Keratinocyte (primary cell): ENCODE results near the gene ZBTB17. TPM values are rescaled to one million over a fixed set of nuclear protein-coding genes. Genes with fewer than 3 reads are reported as not detected.

Source experiments
- DNase-seq: peaks from one replicate; pipeline ENCODE4 v3.0.0-alpha.2; 2011; ENCODE audit warnings: low read depth, missing footprints, low spot score
- FAIRE-seq: peaks from 2 replicates; lab custom pipeline; 2011; peaks lifted over from hg19 to GRCh38; lab: Jason Lieb, UNC
- H2AFZ ChIP-seq: 2 replicates; pipeline ENCODE4 v1.6.0; 2012; ENCODE audit warnings: low read length, control low read depth, inconsistent platforms; ENCODE audit not compliant: control insufficient read depth
- H3K27ac ChIP-seq: 2 replicates; pipeline ENCODE4 v1.5.1; 2011; ENCODE audit warnings: low read length; ENCODE audit not compliant: control insufficient read depth, insufficient read depth
- H3K27me3 ChIP-seq: 3 replicates; pipeline ENCODE4 v1.6.0; 2011; ENCODE audit warnings: low read length; ENCODE audit not compliant: control insufficient read depth, insufficient read depth; ENCODE audit errors: extremely low read depth
- H3K36me3 ChIP-seq, 2 experiments: 2 replicates in 1 of 2; 3 replicates in 1 of 2; pipeline ENCODE4 v1.5.1; 2011; ENCODE audit warnings: low read length in 2 of 2, mild to moderate bottlenecking in 1 of 2; ENCODE audit not compliant: control insufficient read depth in 2 of 2, insufficient read depth in 2 of 2; ENCODE audit errors: extremely low read depth in 1 of 2
- H3K4me1 ChIP-seq: 3 replicates; pipeline ENCODE4 v1.5.1; 2011; ENCODE audit warnings: low read length; ENCODE audit not compliant: control insufficient read depth, insufficient read depth; ENCODE audit errors: extremely low read depth
- H3K4me2 ChIP-seq: 3 replicates; pipeline ENCODE4 v1.6.0; 2011; ENCODE audit warnings: low read depth, low read length; ENCODE audit not compliant: control insufficient read depth, insufficient read depth; ENCODE audit errors: extremely low read depth
- H3K4me3 ChIP-seq, 3 experiments: fragments of 200-600 bp in 1 of 3; sonication (generic) in 1 of 3; 2 replicates in 2 of 3; 3 replicates in 1 of 3; pipeline ENCODE4 v1.5.1; 2011 to 2016; ENCODE audit warnings: low read length in 3 of 3, mild to moderate bottlenecking in 3 of 3, control low read depth in 2 of 3, inconsistent platforms in 1 of 3, low read depth in 1 of 3, mixed read lengths in 1 of 3, mixed run types in 1 of 3, moderate library complexity in 1 of 3; ENCODE audit not compliant: control insufficient read depth in 2 of 3, insufficient read depth in 2 of 3; ENCODE audit errors: extremely low read depth in 1 of 3
- H3K79me2 ChIP-seq: 2 replicates; pipeline ENCODE4 v1.6.0; 2012; ENCODE audit warnings: low read length; ENCODE audit not compliant: control insufficient read depth, insufficient read depth
- H3K9ac ChIP-seq: 3 replicates; pipeline ENCODE4 v1.6.0; 2011; ENCODE audit warnings: low read length; ENCODE audit not compliant: control insufficient read depth, insufficient read depth; ENCODE audit errors: extremely low read depth
- H3K9me1 ChIP-seq: 3 replicates; pipeline ENCODE4 v1.6.0; 2011; ENCODE audit warnings: low read length; ENCODE audit not compliant: control insufficient read depth, insufficient read depth; ENCODE audit errors: extremely low read depth
- H3K9me3 ChIP-seq: 2 replicates; pipeline ENCODE4 v1.5.1; 2012; ENCODE audit warnings: low read depth, low read length; ENCODE audit not compliant: control insufficient read depth
- H4K20me1 ChIP-seq: 3 replicates; pipeline ENCODE4 v1.6.0; 2011; ENCODE audit warnings: low read length; ENCODE audit not compliant: control insufficient read depth, insufficient read depth; ENCODE audit errors: extremely low read depth
- EZH2 ChIP-seq: IDR thresholded peaks from one replicate; pipeline ENCODE4 v1.6.1; 2012; ENCODE audit warnings: inconsistent platforms, mild to moderate bottlenecking, low read length, moderate library complexity
- dilution Hi-C: fragments of 300-500 bp; cut with MboI; formaldehyde crosslinking; loops from one replicate; pipeline ENCODE4 v1.7.0; 2020; ENCODE audit warnings: low sequenced_read_pairs; ENCODE audit not compliant: extremely low pct_ligation_motif_present
- polyA plus RNA-seq, 5 experiments: library from polyadenylated mRNA; depleted of rRNA in 3 of 5; stranded (reverse) in 3 of 5; stranded (forward) in 1 of 5; unstranded in 1 of 5; fragments of >200 nt; gene quantifications; 1 replicate in 1 of 5; 2 replicates in 3 of 5; 3 replicates in 1 of 5; pipeline versions ENCODE4 v1.2.1 to v1.2.3, GENCODE V29; 2011 to 2012; ENCODE audit warnings: missing spikeins in 2 of 5, low read depth in 1 of 5, low replicate concordance in 1 of 5
- TF ChIP-seq, protein P1 (sequence below), 3 experiments: IDR thresholded peaks in 1 of 3; conservative IDR thresholded peaks in 1 of 3; optimal IDR thresholded peaks in 1 of 3; 2 replicates in 2 of 3; 3 replicates in 1 of 3; pipeline versions ENCODE3 to v1.5.1; 2011; ENCODE audit warnings: low read length in 3 of 3, mild to moderate bottlenecking in 3 of 3, moderate library complexity in 2 of 3, control low read depth in 1 of 3, inconsistent platforms in 1 of 3; ENCODE audit not compliant: insufficient read depth in 2 of 3; ENCODE audit errors: extremely low read depth in 1 of 3

The ZBTB17 gene
- polyA plus RNA-seq, 1 donor (not counting 4 experiments of a cell fraction or from before 2014, with no cell fraction given): 18.4 TPM

DNA sequence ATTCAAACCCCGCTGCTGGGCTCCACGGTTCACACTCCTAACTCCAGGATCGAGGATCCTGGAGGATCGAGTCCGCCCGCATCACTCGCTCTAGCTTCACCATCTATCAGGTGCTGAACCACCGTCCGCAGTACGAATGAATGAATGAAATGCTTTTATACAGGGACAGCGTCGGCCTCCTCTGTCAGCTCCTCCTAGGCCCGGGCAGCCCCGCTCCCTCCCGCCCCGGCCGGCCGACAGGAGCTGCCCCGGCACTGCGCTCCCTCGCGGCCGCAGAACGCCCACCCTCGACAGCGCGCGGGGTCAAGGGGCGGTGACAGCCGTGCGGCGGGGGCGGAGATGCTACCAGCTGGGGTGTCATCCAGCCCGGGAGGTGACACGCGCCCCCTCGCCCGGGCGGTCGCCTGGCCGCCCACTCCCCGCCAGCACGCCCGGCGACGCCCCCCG, 520 bp downstream of the ZBTB17 start:
- Histone ChIP-seq H3K79me2 (peaks cover 37% of the 10 kb centered on the region), H3K4me2 (peak overlapping the region; percentile 99), H4K20me1 (no peaks in the 10 kb centered on the region), H3K36me3 (peaks cover 7 to 11% of the 10 kb centered on the region in 2 experiments), H3K4me1 (peaks cover 9% of the 10 kb centered on the region), H3K4me3 (peak overlapping the region; percentile 75 to 91 (median 81)), H3K27me3 (no peaks in the 10 kb centered on the region), H3K9me3 (no peaks in the 10 kb centered on the region), H3K9me1 (no peaks in the 10 kb centered on the region), H3K27ac (peak overlapping the region; percentile 74), H2AFZ (no peak overlapping the region), H3K9ac (peak overlapping the region; percentile 79)
- DNase-seq (no peak), FAIRE-seq (no peak)
- dilution Hi-C loops: no loop called here
- TF ChIP-seq, protein P1, sequence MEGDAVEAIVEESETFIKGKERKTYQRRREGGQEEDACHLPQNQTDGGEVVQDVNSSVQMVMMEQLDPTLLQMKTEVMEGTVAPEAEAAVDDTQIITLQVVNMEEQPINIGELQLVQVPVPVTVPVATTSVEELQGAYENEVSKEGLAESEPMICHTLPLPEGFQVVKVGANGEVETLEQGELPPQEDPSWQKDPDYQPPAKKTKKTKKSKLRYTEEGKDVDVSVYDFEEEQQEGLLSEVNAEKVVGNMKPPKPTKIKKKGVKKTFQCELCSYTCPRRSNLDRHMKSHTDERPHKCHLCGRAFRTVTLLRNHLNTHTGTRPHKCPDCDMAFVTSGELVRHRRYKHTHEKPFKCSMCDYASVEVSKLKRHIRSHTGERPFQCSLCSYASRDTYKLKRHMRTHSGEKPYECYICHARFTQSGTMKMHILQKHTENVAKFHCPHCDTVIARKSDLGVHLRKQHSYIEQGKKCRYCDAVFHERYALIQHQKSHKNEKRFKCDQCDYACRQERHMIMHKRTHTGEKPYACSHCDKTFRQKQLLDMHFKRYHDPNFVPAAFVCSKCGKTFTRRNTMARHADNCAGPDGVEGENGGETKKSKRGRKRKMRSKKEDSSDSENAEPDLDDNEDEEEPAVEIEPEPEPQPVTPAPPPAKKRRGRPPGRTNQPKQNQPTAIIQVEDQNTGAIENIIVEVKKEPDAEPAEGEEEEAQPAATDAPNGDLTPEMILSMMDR (optimal IDR thresholded peaks at IDR 0.05 in 1 of 3, IDR thresholded peaks at IDR 0.05 in 1 of 3, conservative IDR thresholded peaks at IDR 0.05 in 1 of 3; ENCODE audit: extremely low read depth in 1 of 3, insufficient read depth in 2 of 3, low read length in 3 of 3): peak in 1 of 3 experiments; percentile 56
- no peak for TF ChIP-seq EZH2

DNA sequence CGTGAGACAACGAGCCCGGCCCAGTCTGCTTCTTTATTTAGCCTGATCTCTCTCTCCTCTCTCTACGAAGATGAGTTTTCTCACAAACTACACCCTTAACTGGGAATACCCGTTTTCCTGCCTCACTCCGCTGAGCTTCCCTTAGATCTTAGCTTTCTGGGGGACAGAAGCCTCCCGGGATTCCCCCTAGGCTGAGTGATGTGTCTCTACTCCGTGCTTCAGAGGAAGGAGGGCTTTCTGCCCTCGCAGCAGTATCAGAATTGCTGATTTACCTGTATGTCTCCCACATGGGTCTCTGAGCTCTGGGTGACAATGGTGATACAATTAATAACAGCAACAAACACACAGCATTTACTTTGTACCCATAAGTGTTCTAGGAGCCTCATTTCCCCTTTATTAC, 1.0 kb downstream of the ZBTB17 start:
- no peaks in the 10 kb centered on the region for H3K27me3 ChIP-seq
- H3K27ac ChIP-seq: peak overlapping the region; percentile 74
- no peaks in the 10 kb centered on the region for H4K20me1 ChIP-seq
- H3K4me1 ChIP-seq: peaks cover 9% of the 10 kb centered on the region
- dilution Hi-C loops: no loop called here
- peaks cover 7 to 12% of the 10 kb centered on the region in 2 experiments for H3K36me3 ChIP-seq
- no peak for TF ChIP-seq EZH2
- TF ChIP-seq, protein P1 (optimal IDR thresholded peaks at IDR 0.05 in 1 of 3, IDR thresholded peaks at IDR 0.05 in 1 of 3, conservative IDR thresholded peaks at IDR 0.05 in 1 of 3; ENCODE audit: extremely low read depth in 1 of 3, insufficient read depth in 2 of 3, low read length in 3 of 3): no peak
- no peak for FAIRE-seq
- no peaks in the 10 kb centered on the region for H3K9me1 ChIP-seq
- H3K9me3 ChIP-seq: no peaks in the 10 kb centered on the region
- DNase-seq: no peak
- H2AFZ ChIP-seq: no peak overlapping the region
- peak overlapping the region; percentile 79 for H3K9ac ChIP-seq
- peak overlapping the region; percentile 99 for H3K4me2 ChIP-seq
- peaks cover 39% of the 10 kb centered on the region for H3K79me2 ChIP-seq
- H3K4me3 ChIP-seq: peak overlapping the region; percentile 75 to 91 (median 81)
